Stimulated activated CD8-positive, alpha-beta memory T cell treated with anti-CD3 and anti-CD28 coated beads, Interleukin-2, amount 100 ng/mL, for 1 hour (primary cell): ENCODE measurements around the gene CEP192.
"Not testable (repeated sequence)": the region's sequence is repeated elsewhere in the genome, so short reads cannot be mapped to it uniquely, and the experiment has no call there.

ENCODE experiments used
- DNase-seq, 2 donors: peaks; one replicate each; pipeline ENCODE4 v3.0.0-alpha.2; 2020; ENCODE audit warnings: low read depth in 2 of 2

CEP192 gene

DNA sequence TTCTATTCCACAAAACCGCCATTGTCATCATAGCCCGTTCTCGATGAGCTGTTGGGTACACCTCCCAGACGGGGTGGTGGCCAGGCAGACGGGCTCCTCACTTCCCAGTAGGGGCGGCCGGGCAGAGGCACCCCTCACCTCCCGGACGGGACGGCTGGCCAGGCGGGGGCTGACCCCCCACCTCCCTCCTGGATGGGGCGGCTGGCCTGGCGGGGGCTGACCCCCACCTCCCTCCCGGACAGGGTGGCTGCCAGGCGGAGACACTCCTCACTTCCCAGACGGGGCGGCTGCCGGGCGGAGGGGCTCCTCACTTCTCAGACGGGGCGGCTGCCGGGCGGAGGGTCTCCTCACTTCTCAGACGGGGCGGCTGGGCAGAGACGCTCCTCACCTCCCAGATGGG is 106.9 kb downstream of the CEP192 start:
- DNase-seq, result not testable (repeated sequence)

DNA sequence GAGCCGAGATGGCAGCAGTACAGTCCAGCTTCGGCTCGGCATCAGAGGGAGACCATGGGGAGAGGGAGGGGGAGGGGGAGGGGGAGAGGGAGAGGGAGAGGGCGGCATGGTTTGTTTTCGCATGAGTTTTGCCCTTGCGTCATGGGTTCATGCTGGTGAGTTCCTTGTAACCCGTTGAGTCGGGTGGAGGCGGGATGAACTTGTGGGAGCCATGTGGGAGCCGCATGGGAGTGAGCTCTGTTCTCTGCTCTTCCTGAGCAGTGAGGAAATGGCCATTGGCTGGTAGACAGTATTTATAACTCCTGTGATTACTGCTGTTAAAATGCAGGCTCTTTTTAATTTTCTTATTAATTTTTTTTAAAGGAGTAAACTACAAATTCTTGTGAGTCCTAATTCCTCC is 108.0 kb downstream of the CEP192 start:
- DNase-seq, result no peak

DNA sequence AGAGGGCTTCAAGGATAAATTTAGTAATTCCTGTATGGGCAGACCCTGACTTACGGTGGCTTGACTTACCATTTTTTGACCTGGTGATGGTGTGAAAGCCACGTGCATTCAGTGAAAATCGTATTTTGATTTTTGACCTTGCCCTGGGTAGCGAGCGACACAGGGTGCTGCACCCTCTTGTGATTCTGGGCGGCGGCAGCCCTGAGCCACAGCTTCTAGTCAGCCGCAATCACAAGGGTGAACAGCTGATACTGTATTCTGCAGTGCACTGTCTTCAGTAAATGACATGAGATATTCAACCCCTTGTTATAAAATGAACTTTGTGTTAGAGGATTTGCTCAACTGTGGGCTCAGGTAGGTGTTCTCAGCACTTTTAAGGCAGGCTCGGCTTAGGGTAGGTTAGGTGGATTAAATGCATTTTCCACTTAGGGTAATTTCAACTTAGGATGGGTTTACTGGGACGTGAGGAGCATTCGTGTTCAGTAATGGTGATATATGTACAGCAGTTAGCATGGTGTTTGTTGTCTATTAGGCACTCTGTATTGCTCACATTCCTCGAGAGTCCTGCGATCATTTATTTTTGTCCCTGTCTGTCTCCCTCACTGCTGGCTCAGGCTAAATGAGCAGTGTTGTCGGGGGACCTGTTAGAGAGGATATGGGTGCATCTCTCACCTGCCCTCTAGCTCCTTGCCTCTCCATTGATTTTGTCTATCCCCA is 109.9 kb downstream of the CEP192 start:
- DNase-seq, result no peak

DNA sequence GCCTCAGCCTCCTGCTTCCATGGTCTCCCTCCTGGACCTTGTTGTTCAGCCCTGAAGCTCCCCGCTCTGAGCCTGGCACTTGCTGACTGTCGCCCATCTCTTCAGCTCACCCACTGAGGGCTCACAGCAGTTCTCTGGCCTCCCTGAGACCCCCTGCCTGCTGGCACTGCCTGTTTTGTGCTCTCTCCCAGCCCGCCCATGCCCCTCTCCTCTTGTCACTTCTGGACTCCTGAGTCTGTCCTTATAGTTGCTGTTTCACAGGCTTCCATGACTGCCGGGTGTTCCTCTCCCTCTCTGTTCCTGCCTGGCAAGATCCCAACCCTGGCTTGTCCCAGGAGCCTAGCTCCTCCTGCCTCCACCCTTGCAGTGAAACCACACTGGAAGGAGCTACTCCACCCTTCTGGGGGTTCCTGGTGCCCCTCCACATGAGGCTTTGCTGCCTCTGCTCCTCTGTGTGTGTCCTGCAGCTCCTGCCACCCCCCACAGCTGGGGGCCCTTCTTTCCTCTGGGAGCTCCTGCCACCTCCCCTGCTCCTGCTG is 110.6 kb downstream of the CEP192 start:
- no peak for DNase-seq

DNA sequence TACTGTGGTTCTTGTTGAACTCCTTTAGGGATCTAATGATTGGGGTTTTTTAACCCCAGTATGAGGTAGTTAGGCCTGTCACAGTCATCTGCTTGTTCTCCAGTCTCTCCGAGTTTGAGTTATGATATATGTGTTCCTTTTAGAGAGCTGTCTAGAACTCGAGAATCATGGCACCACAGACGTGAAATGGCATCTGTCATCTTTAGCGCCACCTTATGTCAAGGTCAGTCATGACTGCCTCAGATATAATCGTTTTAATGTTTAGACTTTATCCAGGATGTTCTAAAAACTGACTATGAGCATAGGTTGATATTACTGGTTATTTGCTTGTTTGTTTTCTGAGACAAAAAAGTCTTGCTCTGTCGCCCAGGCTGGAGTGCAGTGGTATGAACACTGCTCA is 112.2 kb downstream of the CEP192 start:
- DNase-seq, result no peak

DNA sequence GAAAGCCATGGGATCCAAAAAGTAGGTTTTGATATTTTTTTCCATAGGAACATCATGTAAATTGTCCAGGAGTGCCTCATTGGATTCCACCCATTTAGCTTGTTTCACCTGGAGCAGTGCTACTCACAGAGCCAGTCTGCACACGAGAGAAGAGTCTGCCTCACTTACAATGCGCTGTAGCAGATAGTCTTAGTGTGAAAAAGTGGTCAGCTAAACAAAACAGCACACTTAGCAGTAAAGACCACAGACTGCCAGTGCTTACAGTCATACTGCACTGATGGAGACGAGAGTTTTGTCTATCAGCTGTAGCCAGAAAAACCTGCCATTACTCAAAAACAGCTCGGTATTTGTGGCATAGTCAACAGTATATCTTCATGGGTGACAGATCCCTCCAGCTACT is 113.9 kb downstream of the CEP192 start:
- DNase-seq, result no peak

DNA sequence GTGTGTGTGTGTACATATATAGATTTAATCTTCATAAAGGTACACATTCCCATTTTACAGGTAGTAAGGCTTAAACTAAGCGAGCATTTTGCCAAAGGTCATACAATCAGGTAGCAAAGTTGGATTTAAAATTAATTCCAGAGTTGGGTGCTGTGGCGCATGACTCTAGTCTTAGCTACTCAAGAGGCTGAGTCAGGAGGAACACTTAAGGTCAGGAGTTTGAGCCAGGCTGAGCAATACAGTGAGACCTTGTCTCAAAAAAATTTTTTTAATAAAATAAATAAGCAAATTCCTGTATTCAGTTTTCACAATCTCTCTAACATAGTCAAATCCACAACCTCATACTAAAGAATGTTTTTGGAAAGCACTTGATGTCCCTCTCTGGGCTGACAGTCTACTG is 115.9 kb downstream of the CEP192 start:
- DNase-seq, result no peak

DNA sequence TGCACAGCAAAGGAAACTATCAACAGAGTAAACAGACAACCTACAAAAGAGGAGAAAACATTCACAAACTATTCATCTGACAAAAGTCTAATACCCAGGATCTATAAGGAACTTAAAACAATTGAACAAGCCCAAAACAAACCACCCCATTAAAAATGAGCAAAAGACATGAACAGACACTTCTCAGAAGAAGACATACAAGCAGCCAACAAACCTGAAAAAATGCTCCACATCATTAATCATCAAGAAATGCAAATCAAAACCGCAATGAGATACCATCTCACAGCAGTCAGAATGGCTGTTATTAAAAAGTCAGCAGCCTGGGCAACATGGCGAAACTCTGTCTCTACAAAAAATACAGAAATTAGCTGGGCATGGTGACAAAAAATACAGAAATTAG is 117.2 kb downstream of the CEP192 start:
- no peak for DNase-seq

DNA sequence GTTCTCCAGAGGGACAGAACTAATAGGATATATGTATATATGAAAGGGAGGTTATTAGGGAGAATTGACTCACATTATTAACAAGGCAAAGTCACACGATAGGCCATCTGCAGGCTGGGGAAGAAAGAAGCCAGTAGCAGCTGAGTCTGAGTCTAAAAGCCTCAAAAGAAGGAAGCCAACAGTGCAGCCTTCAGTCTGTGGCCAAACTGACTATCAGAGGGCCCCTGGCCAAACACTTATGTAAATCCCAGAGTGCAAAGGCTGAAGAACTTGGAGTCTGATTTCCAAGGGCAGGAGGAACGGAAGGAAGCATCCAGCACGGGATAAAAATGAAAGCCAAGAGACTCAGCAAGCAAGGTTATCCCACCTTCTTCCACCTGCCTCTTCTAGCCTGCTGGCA is 119.4 kb downstream of the CEP192 start:
- DNase-seq, result no peak

DNA sequence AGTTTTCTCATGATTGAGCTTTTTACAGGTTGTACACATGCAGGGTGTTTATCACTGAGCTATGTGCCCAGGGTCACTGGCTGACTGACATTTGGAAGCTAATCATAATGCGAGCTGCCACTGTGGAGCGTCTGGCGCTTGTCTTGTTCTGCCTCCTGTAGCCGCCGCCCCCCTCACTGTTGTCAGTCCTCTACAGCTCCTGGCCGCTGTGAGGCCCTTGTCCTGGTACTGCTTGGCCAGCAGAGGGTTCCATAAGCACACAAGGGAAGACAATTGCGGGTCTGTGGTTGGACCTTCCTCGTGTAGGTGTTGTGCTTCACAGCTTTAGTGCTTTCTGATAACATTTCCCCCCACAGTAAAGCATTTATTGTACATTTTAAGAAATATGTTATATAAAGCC is 121.8 kb downstream of the CEP192 start:
- no peak for DNase-seq

DNA sequence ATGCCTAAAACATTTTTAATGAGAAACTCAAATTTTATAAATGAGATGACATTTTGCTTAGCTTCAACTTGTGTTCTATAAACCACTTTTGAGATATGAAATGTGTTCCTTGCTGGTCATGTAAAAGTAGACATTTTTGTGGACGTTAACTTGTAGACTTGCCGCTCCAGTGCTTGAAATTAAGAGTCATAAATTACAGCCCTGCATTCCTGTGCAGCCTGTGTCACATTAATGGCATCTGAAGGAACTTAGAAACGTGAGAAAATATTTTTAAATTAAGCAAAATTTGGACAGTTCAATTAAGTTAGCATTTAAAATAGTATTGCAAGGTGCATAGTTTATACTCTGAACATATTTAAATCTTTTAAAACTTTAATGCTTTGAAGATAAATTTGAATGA is 129.1 kb downstream of the CEP192 start:
- DNase-seq, result no peak

DNA sequence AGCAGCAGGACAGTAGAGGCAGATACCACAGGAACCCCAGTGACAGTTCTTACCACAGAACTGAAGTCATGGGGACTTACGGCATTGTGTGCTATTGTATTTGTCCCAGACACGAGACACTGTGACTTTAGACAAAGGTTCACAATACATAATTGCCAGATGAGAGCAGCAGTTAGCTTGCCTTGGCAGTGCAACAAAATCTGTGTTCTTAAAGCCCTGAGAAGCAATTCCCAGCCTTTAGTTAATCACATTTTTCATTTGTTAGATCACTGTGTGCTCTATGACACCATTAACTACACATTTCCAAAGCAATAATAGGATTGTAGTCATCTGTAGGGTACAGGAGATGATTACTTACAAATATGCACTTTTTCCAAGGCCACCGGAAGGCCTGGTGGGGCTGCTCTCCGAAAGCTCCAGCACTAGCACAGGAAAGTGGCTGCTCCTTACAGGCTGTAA is 129.8 kb downstream of the CEP192 start:
- no peak for DNase-seq

DNA sequence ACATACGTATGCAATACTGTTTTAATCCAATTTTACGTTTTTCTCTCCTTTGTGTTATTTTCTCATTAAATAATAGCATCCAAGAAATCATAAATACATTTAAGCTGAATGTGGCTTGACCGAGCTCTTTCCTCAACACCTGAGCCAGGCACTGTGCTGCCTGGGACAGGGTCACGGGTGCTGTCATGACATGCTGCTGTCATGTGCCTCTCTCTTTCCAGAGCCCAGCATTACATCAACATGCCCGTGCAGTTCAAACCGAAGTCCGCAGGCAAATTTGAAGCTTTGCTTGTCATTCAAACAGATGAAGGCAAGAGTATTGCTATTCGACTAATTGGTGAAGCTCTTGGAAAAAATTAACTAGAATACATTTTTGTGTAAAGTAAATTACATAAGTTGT is 133.2 kb downstream of the CEP192 start:
- DNase-seq, result no peak

DNA sequence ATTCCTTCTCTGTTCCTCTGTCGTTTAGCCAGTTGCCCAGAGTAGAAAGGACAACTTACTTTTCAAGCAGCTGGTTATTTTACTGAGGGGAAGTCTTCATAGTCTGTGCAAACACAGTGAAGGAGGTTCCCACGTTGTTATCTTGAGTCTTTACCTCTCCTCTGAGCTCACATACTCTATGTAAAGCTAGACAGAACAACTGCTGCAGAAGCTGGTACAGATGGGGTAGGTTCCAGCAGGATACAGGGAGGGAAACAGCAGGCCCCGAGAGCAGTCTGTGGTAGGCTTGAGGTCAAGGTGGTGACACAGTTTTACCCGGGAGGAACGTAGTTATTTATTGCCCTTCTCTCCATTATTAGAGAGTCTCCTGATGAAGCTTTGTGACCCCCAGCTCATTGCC is 134.0 kb downstream of the CEP192 start:
- DNase-seq, result no peak

DNA sequence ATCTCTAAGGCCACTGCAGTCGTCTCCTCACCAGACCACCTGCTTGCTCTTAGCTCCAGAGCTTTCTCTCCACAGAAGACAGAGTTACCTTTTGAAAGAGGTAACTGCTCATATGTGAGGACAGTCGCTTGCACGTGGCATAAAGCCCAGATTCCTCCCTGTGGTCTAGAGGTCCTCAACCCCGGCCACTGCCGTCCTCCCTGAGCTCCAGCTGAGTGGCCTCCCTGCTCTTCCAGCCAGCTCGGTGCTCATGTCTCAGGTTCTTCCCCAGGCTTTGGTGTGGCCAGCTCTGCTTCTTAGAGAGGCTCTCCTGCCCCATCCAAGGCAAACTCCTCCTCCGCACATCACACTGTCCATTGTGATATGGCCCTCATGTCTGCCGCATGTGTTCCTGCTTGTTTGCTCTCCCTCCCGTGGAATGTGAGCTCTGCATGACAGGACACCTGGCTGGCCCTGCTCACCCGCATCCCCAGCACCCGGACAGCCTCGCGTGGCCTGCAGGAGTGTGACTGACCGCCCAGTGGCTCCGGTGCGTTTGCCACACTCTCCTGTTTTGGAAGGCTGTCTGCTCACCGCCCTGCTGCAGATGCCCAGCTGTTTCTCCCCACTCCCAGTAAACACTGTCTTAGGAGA is 135.9 kb downstream of the CEP192 start:
- no peak for DNase-seq

DNA sequence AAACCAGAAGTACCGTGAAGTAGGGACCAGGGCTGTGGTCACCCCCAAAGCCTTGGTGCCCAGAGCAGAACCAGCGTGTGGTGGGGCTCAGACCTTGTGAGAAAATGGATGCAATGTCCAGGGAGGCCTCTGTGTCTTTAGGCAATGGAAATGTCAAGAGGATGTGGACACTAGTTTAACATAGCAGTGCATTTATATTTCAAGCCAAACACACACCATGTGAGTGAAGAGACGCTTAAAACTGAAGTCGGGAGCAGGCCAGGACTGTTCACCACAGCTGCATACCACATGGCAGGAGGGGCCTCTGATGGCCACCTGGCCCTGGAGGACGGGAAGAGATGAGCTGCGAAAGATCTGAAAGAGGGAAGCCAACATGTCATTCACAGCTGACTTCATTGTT is 140.1 kb downstream of the CEP192 start:
- DNase-seq, result no peak

DNA sequence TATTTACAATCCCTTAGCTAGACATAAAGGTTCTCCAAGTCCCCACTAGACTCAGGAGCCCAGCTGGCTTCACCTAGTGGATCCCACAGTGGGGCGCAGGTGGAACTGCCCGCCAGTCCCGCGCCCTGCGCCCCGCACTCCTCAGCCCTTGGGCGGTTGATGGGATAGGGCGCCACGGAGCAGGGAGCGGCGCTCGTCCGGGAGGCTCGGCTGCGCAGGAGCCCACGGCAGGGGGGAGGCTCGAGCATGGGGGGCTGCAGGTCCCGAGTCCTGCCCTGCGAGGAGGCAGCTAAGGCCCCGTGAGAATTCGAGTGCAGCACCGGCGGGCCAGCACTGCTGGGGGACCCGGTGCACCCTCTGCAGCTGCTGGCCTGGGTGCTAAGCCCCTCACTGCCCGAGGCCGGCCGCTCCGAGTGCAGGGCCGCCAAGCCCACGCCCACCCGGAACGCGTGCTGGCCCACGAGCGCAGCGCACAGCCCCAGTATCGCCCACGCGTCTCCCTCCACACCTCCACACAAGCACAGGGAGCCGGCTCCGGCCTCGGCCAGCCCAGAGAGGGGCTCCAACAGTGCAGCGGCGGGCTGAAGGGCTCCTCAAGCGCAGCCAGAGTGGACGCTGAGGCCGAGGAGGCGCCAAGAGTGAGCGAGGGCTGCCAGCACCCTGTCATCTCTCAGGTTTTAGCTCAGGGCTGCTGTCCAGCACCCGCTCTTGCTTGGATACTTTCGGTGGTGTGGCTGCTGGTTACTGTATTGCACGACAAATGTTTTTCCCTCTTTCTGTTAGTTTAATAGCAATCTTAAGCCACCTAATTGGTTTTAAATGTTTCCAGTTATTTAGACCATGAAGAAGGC is 143.6 kb downstream of the CEP192 start:
- no peak for DNase-seq

DNA sequence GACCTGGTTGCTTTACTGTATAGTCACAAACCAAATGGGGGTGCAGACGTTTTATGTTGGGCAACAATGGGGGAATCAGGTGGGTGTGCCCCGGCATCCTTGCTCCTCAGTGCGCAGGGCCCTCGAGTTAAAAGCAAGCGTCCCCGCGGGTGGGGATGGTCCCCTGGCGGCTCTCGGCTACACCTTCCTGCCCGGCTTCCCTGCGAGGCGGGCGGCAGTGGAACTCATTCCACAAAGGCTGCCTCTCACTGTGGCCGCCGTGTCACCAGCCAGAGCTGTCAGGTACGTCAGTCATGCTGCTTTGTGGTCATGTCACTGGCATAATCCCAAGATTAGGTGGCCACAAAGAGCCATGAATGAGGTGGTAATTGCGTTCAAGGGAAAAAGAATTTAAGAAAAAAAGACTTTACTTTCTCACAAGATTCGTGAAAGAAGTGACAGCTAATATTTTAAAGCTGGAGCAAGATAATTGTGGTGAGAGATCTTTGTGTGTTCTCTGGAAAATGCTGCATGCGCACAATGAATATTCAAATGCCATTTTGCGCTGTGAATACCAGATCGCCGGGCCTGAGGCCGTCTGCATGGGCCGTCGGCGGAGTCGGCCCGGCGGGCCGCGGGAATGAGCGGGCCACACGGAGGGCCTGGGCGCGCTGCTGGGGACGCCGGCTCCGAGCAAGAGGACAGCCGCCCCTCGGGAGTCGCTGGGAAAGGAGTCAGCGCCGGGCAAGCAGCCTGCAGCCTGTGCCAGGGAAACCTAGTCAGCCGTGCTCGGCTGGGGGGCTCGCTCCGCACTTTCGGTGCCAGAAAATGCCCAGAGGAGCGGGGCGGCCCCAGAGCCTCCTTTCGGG is 145.1 kb downstream of the CEP192 start:
- DNase-seq, result no peak

DNA sequence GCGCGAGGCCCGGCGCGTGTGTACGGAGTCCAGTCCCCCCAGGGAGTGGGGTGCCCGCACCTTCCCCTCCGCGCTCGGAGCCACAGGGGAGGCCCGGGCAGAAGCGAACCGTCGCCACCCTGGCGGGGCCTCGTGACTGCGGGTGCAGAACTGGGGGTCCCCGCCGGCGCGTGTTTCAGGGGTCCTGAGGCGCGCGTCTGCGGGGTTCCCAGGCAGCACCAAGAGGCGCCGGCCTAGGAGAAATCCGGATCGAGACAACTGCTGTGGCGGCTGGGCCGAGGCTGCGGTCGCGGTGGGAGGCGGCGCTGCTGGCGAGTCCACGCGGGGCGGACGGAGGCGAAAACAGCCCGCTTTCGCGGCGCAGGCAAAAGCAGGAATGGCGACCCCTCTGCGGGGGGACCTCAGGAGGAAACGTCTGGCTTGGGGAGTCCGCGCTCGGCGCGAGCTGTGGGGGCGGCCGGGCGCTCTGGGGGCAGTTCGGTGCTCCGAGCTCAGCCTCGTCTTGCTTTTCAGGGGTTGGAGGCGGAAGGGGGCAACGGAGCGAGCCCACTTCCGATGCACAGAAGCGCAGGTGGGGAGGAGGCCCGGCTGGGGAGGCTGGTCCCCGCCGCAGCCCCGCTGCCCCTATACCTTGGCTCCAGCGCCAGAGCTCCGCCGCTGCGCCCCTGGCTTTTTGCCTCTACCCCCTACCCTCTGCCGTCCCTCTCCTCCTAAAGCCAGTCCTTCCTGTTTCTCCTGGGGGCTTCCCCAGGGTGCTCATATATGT is 145.9 kb downstream of the CEP192 start:
- no peak for DNase-seq

DNA sequence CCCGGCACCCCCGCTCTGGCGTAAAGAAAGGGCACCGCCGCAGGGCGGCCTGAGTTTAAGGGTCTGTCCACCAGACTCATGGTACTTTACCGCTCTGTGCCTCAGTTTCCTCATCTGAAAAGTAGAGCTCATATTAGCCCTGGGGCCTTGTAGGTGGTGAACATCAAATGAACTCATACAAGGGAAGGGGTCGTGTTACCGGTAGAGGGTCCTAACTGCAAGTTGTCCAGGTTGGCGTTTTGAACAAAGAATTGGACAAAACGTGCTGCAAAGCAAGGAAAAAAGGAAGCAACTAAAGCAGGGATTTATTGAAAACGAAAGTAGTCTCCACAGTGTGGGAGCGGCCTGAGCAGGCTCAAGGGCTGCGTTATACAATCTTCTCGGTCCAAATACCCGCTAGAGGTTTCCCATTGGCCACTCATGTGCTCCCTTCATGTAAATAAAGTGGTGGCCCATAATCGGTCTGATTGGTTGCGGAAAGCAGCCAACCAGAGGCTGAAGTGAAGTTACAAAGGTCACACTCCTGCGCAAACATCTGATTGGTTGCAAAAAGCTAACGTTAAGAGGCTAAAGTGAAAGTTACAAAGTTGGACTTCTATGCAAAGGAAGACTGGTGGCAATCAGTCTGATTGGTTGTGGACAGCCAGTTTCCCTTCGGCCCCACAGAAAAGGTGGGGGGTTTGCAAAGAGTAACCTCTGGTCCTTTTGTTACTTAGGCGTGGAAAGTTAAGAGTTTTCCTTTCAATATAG is 146.7 kb downstream of the CEP192 start:
- DNase-seq, result peak in 1 of 2 donors; percentile 34
